GM23338 (cell line): ENCODE measurements around the gene CLDN22. TPM values are rescaled to one million over a fixed set of nuclear protein-coding genes. Genes with fewer than 3 reads are reported as not detected.

Source experiments
- ATAC-seq: fragments of 200-7000 bp; cut with Tn5 transposase; 3 replicates; pipeline ENCODE4 v1.9.1; 2020
- DNase-seq: peaks from one replicate; pipeline ENCODE4 v3.0.0-alpha.2; 2015; ENCODE audit warnings: low spot score
- H2AFZ ChIP-seq: fragments of 200-600 bp; sonication (generic); 2 replicates; pipeline ENCODE4 v1.8.0; 2016; ENCODE audit warnings: antibody characterized with exemption, mild to moderate bottlenecking, moderate library complexity
- H3F3A ChIP-seq: fragments of 200-600 bp; sonication (generic); replicated peaks from 2 replicates; pipeline ENCODE4 v1.8.0; 2017; ENCODE audit warnings: antibody characterized with exemption, mixed run types, low read depth
- H3K27ac ChIP-seq: fragments of 200-600 bp; sonication (generic); 2 replicates; pipeline ENCODE4 v1.6.1; 2016; ENCODE audit warnings: low read depth
- H3K27me3 ChIP-seq: fragments of 200-600 bp; sonication (generic); 2 replicates; pipeline ENCODE4 v1.8.0; 2016; ENCODE audit warnings: mild to moderate bottlenecking, mixed run types, moderate library complexity; ENCODE audit not compliant: insufficient read depth
- H3K36me3 ChIP-seq: fragments of 200-600 bp; sonication (generic); 2 replicates; pipeline ENCODE4 v1.8.0; 2016; ENCODE audit warnings: mild to moderate bottlenecking; ENCODE audit not compliant: insufficient read depth
- H3K4me1 ChIP-seq: fragments of 200-600 bp; sonication (generic); 2 replicates; pipeline ENCODE4 v1.8.0; 2016; ENCODE audit warnings: mild to moderate bottlenecking, moderate library complexity; ENCODE audit not compliant: insufficient read depth
- H3K4me2 ChIP-seq: fragments of 200-600 bp; sonication (generic); 2 replicates; pipeline ENCODE4 v1.7.1; 2017; ENCODE audit warnings: mixed run types
- H3K4me3 ChIP-seq: fragments of 200-600 bp; sonication (generic); 2 replicates; pipeline ENCODE4 v1.6.1; 2016; ENCODE audit warnings: mixed run types
- H3K79me2 ChIP-seq: fragments of 200-600 bp; sonication (generic); replicated peaks from 2 replicates; pipeline ENCODE4 v1.8.0; 2017; ENCODE audit warnings: mild to moderate bottlenecking; ENCODE audit not compliant: insufficient read depth
- H3K9me2 ChIP-seq: fragments of 200-600 bp; sonication (generic); 2 replicates; pipeline ENCODE4 v1.8.0; 2017; ENCODE audit not compliant: insufficient read depth
- H4K20me1 ChIP-seq: fragments of 200-600 bp; sonication (generic); replicated peaks from 2 replicates; pipeline ENCODE4 v1.8.0; 2017; ENCODE audit warnings: mild to moderate bottlenecking; ENCODE audit not compliant: insufficient read depth
- H3K27ac Mint-ChIP-seq: 2 replicates; pipeline ENCODE4 v1.8.0; 2020; ENCODE audit warnings: inconsistent platforms, mild to moderate bottlenecking, moderate library complexity, mixed read lengths
- H3K27me3 Mint-ChIP-seq: 3 replicates; pipeline ENCODE4 v1.8.0; 2022; ENCODE audit warnings: low read depth, mild to moderate bottlenecking, moderate library complexity, mixed read lengths, inconsistent platforms; ENCODE audit not compliant: insufficient read depth, poor library complexity
- H3K36me3 Mint-ChIP-seq: 3 replicates; pipeline ENCODE4 v1.8.0; 2021; ENCODE audit warnings: low read depth, mild to moderate bottlenecking, inconsistent platforms, moderate library complexity, mixed read lengths
- H3K4me1 Mint-ChIP-seq: 3 replicates; pipeline ENCODE4 v1.8.0; 2020; ENCODE audit warnings: mild to moderate bottlenecking, inconsistent platforms, mixed read lengths
- H3K4me3 Mint-ChIP-seq: 3 replicates; pipeline ENCODE4 v1.8.0; 2021; ENCODE audit warnings: moderate library complexity, mild to moderate bottlenecking, inconsistent platforms, mixed read lengths
- H3K9me3 Mint-ChIP-seq: 3 replicates; pipeline ENCODE4 v1.8.0; 2020; ENCODE audit warnings: moderate library complexity, mild to moderate bottlenecking, inconsistent platforms, mixed read lengths
- CREB1 ChIP-seq: fragments of 250-450 bp; sonication (Bioruptor Pico); IDR thresholded peaks from 2 replicates; pipeline ENCODE4 v1.5.0; 2020; ENCODE audit warnings: low read depth, mild to moderate bottlenecking, moderate library complexity
- CTCF ChIP-seq, 2 experiments: fragments of 200-600 bp in 1 of 2; sonication (generic) in 1 of 2; conservative IDR thresholded peaks; 2 replicates each; pipeline versions ENCODE4 v1.5.1 to v1.6.1; 2016 to 2017; ENCODE audit warnings: antibody characterized with exemption in 2 of 2, low read depth in 2 of 2, mild to moderate bottlenecking in 2 of 2, moderate library complexity in 1 of 2
- EZH2phosphoT487 ChIP-seq: fragments of 200-600 bp; sonication (generic); IDR thresholded peaks from one replicate; pipeline ENCODE4 v1.8.1; 2018; ENCODE audit warnings: antibody characterized with exemption; ENCODE audit not compliant: unreplicated experiment
- JUNB ChIP-seq: IDR thresholded peaks from one replicate; pipeline ENCODE4 v1.6.1; 2016; ENCODE audit warnings: antibody characterized with exemption; ENCODE audit not compliant: unreplicated experiment
- POLR2AphosphoS5 ChIP-seq: IDR thresholded peaks from 2 replicates; pipeline ENCODE4 v1.6.1; 2016; ENCODE audit warnings: antibody characterized with exemption, low read depth
- STAT1 ChIP-seq: IDR thresholded peaks from one replicate; pipeline ENCODE4 v1.6.1; 2016; ENCODE audit warnings: antibody characterized with exemption; ENCODE audit not compliant: unreplicated experiment
- ZNF331 ChIP-seq: fragments of 250-450 bp; sonication (Bioruptor Pico); IDR thresholded peaks from 2 replicates; pipeline ENCODE4 v1.5.0; 2020; ENCODE audit warnings: low read depth, mild to moderate bottlenecking, moderate library complexity
- polyA plus RNA-seq: library from polyadenylated mRNA; unstranded; fragments of >200 nt; fragmentation: Nextera tagmentation; extraction: Ambion mirVana; gene quantifications from 2 replicates; pipeline ENCODE4 v1.2.1, GENCODE V29; 2016
- total RNA-seq: library from RNA; depleted of rRNA; stranded (reverse); fragments of >200 nt; shearing (Covaris generic); gene quantifications from 2 replicates; pipeline ENCODE4 v1.2.3, GENCODE V29; 2014
- TF ChIP-seq, protein P1 (sequence below): IDR thresholded peaks from 2 replicates; pipeline ENCODE4 v1.6.1; 2016; ENCODE audit warnings: antibody characterized with exemption
- TF ChIP-seq, protein P2 (sequence below): IDR thresholded peaks from one replicate; pipeline ENCODE4 v1.6.1; 2018; ENCODE audit warnings: antibody characterized with exemption; ENCODE audit not compliant: unreplicated experiment

The CLDN22 gene
- total and polyA plus RNA-seq, 2 experiments from 2014 or later: not detected

GRCh38 chr4:183343730-183344129 is 23.7 kb upstream of the CLDN22 start:
- Histone ChIP-seq H3K4me3 (no peak overlapping the region), H2AFZ (no peak overlapping the region), H3K4me2 (no peak overlapping the region), H4K20me1 (no peaks in the 10 kb centered on the region), H3K27ac (no peak overlapping the region), H3K79me2 (no peaks in the 10 kb centered on the region), H3K27me3 (no peaks in the 10 kb centered on the region), H3K4me1 (no peaks in the 10 kb centered on the region), H3K9me2 (no peaks in the 10 kb centered on the region), H3K36me3 (no peaks in the 10 kb centered on the region), H3F3A (no peaks in the 10 kb centered on the region)
- peaks cover 2% of the 10 kb centered on the region for H3K27me3 Mint-ChIP-seq
- ATAC-seq: no peak
- H3K4me3 Mint-ChIP-seq: no peak overlapping the region
- TF ChIP-seq STAT1 (no peak), ZNF331 (CRISPR knock-in tag) (no peak), POLR2AphosphoS5 (no peak), CTCF (conservative IDR thresholded peaks at IDR 0.05; ENCODE audit: low read depth in 2 of 2) (no peak)
- TF ChIP-seq, protein P1, sequence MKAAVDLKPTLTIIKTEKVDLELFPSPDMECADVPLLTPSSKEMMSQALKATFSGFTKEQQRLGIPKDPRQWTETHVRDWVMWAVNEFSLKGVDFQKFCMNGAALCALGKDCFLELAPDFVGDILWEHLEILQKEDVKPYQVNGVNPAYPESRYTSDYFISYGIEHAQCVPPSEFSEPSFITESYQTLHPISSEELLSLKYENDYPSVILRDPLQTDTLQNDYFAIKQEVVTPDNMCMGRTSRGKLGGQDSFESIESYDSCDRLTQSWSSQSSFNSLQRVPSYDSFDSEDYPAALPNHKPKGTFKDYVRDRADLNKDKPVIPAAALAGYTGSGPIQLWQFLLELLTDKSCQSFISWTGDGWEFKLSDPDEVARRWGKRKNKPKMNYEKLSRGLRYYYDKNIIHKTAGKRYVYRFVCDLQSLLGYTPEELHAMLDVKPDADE: no peak
- no peak overlapping the region for H3K27ac Mint-ChIP-seq
- no peaks in the 10 kb centered on the region for H3K9me3 Mint-ChIP-seq
- H3K36me3 Mint-ChIP-seq: no peaks in the 10 kb centered on the region
- DNase-seq: no peak
- H3K4me1 Mint-ChIP-seq: peaks cover 3% of the 10 kb centered on the region; the same call in 1 of the 3 replicates

DNA sequence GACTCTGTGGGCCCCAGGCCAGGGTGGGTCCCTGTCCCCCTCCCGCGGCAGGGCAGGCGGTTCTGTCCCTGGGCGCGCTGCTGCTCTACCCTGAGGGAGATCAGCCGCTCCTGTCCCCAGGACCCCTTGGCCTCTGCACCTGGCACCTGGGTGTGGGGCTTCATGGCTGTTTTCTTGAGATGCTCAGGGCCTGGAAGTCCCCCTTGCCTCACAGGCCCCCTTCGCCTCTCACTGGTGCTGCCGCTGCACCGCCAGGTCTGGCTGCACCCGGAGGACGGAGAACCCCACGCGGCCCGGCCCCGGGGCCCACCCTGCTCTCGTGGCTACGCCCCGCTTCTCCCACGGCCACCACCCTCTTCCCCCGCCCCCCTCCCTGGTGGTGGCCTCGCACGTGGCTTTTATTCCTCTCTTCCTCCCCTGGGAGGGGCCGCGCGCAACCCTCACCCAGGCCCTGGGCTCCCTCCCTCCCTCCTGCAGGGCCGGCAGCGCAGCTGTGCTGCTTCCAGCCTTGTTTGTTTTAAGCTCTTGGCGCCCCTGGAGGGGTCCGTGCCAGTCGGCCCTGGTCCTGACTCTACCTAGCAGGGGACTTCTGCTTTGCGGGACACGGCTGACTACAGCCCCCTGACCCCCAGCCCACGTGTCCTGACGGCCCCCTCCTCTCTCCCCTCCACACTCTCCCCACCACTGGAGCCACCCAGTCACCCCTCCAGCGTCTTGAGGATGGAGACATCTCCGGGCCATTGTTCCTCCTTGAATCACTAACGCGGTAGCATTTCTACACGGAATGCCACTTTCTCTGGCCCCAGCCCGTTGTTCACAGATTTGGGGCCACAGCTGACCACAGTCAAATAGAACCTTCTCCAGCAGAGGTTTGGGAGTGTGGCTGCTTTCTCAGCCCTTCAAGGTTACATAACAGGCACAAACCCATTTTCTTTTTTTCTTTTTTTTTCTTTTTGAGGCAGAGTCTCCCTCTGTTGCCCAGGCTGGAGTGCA is 22.8 kb upstream of the CLDN22 start:
- H3K4me2 ChIP-seq: peak overlapping the region; percentile 65; the same call in 1 of the 2 replicates
- H3K9me2 ChIP-seq: no peaks in the 10 kb centered on the region
- H3K4me1 ChIP-seq: no peaks in the 10 kb centered on the region
- H3K27me3 Mint-ChIP-seq: peaks cover 2% of the 10 kb centered on the region
- no peak overlapping the region for H3K27ac ChIP-seq
- no peaks in the 10 kb centered on the region for H4K20me1 ChIP-seq
- H3K27me3 ChIP-seq: no peaks in the 10 kb centered on the region
- H3K36me3 Mint-ChIP-seq: no peaks in the 10 kb centered on the region
- H3K36me3 ChIP-seq: no peaks in the 10 kb centered on the region
- ATAC-seq (peak; percentile 90), DNase-seq (peak; percentile 42)
- peaks cover 3% of the 10 kb centered on the region; the same call in 1 of the 3 replicates for H3K4me1 Mint-ChIP-seq
- H3K4me3 Mint-ChIP-seq: no peak overlapping the region
- peak overlapping the region; percentile 35; the same call in 1 of the 2 replicates for H3K4me3 ChIP-seq
- no peaks in the 10 kb centered on the region for H3F3A ChIP-seq
- no peaks in the 10 kb centered on the region for H3K79me2 ChIP-seq
- H3K9me3 Mint-ChIP-seq: peaks cover 3% of the 10 kb centered on the region; the same call in 1 of the 3 replicates
- peak overlapping the region; percentile 95 for H2AFZ ChIP-seq
- H3K27ac Mint-ChIP-seq: no peak overlapping the region
- TF ChIP-seq STAT1 (no peak), POLR2AphosphoS5 (no peak), JUNB (no peak), EZH2phosphoT487 (no peak), CREB1 (no peak), CTCF (conservative IDR thresholded peaks at IDR 0.05; ENCODE audit: low read depth in 2 of 2) (no peak), ZNF331 (CRISPR knock-in tag) (no peak)
- TF ChIP-seq, protein P1: no peak
- TF ChIP-seq, protein P2, sequence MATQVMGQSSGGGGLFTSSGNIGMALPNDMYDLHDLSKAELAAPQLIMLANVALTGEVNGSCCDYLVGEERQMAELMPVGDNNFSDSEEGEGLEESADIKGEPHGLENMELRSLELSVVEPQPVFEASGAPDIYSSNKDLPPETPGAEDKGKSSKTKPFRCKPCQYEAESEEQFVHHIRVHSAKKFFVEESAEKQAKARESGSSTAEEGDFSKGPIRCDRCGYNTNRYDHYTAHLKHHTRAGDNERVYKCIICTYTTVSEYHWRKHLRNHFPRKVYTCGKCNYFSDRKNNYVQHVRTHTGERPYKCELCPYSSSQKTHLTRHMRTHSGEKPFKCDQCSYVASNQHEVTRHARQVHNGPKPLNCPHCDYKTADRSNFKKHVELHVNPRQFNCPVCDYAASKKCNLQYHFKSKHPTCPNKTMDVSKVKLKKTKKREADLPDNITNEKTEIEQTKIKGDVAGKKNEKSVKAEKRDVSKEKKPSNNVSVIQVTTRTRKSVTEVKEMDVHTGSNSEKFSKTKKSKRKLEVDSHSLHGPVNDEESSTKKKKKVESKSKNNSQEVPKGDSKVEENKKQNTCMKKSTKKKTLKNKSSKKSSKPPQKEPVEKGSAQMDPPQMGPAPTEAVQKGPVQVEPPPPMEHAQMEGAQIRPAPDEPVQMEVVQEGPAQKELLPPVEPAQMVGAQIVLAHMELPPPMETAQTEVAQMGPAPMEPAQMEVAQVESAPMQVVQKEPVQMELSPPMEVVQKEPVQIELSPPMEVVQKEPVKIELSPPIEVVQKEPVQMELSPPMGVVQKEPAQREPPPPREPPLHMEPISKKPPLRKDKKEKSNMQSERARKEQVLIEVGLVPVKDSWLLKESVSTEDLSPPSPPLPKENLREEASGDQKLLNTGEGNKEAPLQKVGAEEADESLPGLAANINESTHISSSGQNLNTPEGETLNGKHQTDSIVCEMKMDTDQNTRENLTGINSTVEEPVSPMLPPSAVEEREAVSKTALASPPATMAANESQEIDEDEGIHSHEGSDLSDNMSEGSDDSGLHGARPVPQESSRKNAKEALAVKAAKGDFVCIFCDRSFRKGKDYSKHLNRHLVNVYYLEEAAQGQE: no peak
